OCI-LY7 (cell line): ENCODE measurements around the gene BRI3. TPM values are rescaled to one million over a fixed set of nuclear protein-coding genes. Genes with fewer than 3 reads are reported as not detected.

ENCODE experiments used
- BruUV-seq: library from RNA; stranded (reverse); fragments of 400-500 nt; replicated peaks from 2 replicates; lab custom pipeline; 2021; lab: Mats Ljungman, UMichigan
- CTCF ChIA-PET: fragments of 300-600 bp; sonication (Branson Sonifier 250); formaldehyde crosslinking; loops from one replicate; lab custom pipeline; 2022; ENCODE audit warnings: antibody characterized with exemption; ENCODE audit not compliant: unreplicated experiment; lab: Charles Lee
- POLR2A ChIA-PET: fragments of 300-600 bp; sonication (Branson Sonifier 250); formaldehyde crosslinking; loops from one replicate; lab custom pipeline; 2022; ENCODE audit warnings: antibody characterized with exemption; lab: Charles Lee
- DNase-seq: peaks from one replicate; pipeline ENCODE4 v3.0.0-alpha.2; 2015; ENCODE audit warnings: low spot score
- H2AFZ ChIP-seq: fragments of 200-600 bp; sonication (generic), shearing (Covaris generic); 2 replicates; pipeline ENCODE4 v1.6.1; 2014; ENCODE audit warnings: mild to moderate bottlenecking, antibody characterized with exemption, low read length, moderate library complexity
- H3K27ac ChIP-seq: fragments of 200-600 bp; sonication (generic); 2 replicates; pipeline ENCODE4 v1.5.1; 2014; ENCODE audit warnings: mixed run types, low read depth, mild to moderate bottlenecking, moderate library complexity, low read length, inconsistent platforms; ENCODE audit not compliant: poor library complexity, severe bottlenecking
- H3K36me3 ChIP-seq: fragments of 200-600 bp; sonication (generic); 2 replicates; pipeline ENCODE4 v1.6.1; 2014; ENCODE audit warnings: mild to moderate bottlenecking, antibody characterized with exemption, low read length, moderate library complexity, mixed read lengths; ENCODE audit not compliant: insufficient read depth
- H3K4me1 ChIP-seq: fragments of 200-600 bp; sonication (generic); 2 replicates; pipeline ENCODE4 v1.5.1; 2014; ENCODE audit warnings: mild to moderate bottlenecking, low read length; ENCODE audit not compliant: insufficient read depth, poor library complexity, severe bottlenecking
- H3K4me2 ChIP-seq: fragments of 200-600 bp; sonication (generic); 2 replicates; pipeline ENCODE4 v1.6.1; 2014; ENCODE audit warnings: mild to moderate bottlenecking, low read length
- H3K4me3 ChIP-seq: fragments of 200-600 bp; sonication (generic); 2 replicates; pipeline ENCODE4 v1.5.1; 2014; ENCODE audit warnings: mild to moderate bottlenecking, low read depth, low read length; ENCODE audit not compliant: poor library complexity, severe bottlenecking
- H3K79me2 ChIP-seq: fragments of 200-600 bp; sonication (generic); 2 replicates; pipeline ENCODE4 v1.6.1; 2016; ENCODE audit warnings: low read depth, mild to moderate bottlenecking, low read length, moderate library complexity, mixed read lengths; ENCODE audit not compliant: insufficient read depth
- H3K9me2 ChIP-seq: fragments of 200-600 bp; sonication (generic); 2 replicates; pipeline ENCODE4 v1.6.1; 2016; ENCODE audit warnings: mild to moderate bottlenecking, low read length, mixed read lengths; ENCODE audit not compliant: insufficient read depth
- H3K9me3 ChIP-seq: fragments of 200-600 bp; sonication (generic); 2 replicates; pipeline ENCODE4 v1.6.1; 2014; ENCODE audit warnings: mild to moderate bottlenecking, mixed run types, low read length, mixed read lengths
- H4K20me1 ChIP-seq: fragments of 200-600 bp; sonication (generic); 2 replicates; pipeline ENCODE4 v1.6.1; 2014; ENCODE audit warnings: mild to moderate bottlenecking, antibody characterized with exemption, low read length, moderate library complexity, mixed read lengths; ENCODE audit not compliant: insufficient read depth
- CTCF ChIP-seq: fragments of 200-600 bp; sonication (generic); conservative IDR thresholded peaks from 2 replicates; pipeline ENCODE4 v1.5.1; 2014; ENCODE audit warnings: mild to moderate bottlenecking, antibody characterized with exemption, low read length, moderate library complexity, mixed read lengths
- EZH2phosphoT487 ChIP-seq: fragments of 200-600 bp; sonication (generic); IDR thresholded peaks from 2 replicates; pipeline ENCODE4 v1.6.1; 2018; ENCODE audit warnings: low read depth, borderline replicate concordance, mild to moderate bottlenecking, mixed run types, antibody characterized with exemption, low read length, moderate library complexity, mixed read lengths
- intact Hi-C: fragments of 100-400 bp; cut with micrococcal nuclease; formaldehyde crosslinking; loops from one replicate; pipeline ENCODE4 v1.10.0; 2022; ENCODE audit not compliant: unreplicated experiment
- total RNA-seq, 2 experiments: library from RNA; depleted of rRNA in 1 of 2; stranded (reverse); fragments of >200 nt in 1 of 2; shearing (Covaris generic) in 1 of 2; gene quantifications; 2 replicates each; pipeline ENCODE4 v1.2.3, GENCODE V29; 2014 to 2022

Gene BRI3
- total RNA-seq, 2 experiments from 2014 or later: 18.0 to 49.8 TPM

GRCh38 chr7:98251601-98252424 lies 29.7 kb upstream of the BRI3 start, which contains the start of gene TECPR1:
Gene TECPR1, minus strand, starts transcription at chr7:98252232. Its CDS starts 6,086 bp downstream, at chr7:98246146.
- Histone ChIP-seq H3K9me3 (no peaks in the 10 kb centered on the region), H3K4me2 (peak within 1 kb of the TSS; percentile 100), H3K9me2 (no peaks in the 10 kb centered on the region), H3K4me1 (peaks cover 32% of the 10 kb centered on the region), H3K4me3 (peak within 1 kb of the TSS; percentile 86), H2AFZ (peak within 1 kb of the TSS; percentile 61), H3K79me2 (peaks cover 6% of the 10 kb centered on the region; the same call in 1 of the 2 replicates), H3K27ac (peak within 1 kb of the TSS; percentile 83), H3K36me3 (peaks cover under 1% of the 10 kb centered on the region; the same call in 1 of the 2 replicates), H4K20me1 (no peaks in the 10 kb centered on the region)
- DNase-seq: peak; percentile 93
- POLR2A ChIA-PET: interaction anchor here (1.1 to 1.8 kb wide), 2 partner anchors 11 to 46 kb away, joined by 4 to 5 read pairs; no protein-coding TSS in a partner anchor
- TF ChIP-seq CTCF (no peak), EZH2phosphoT487 (no peak)
- intact Hi-C loops: loop anchor here (1.0 to 5.0 kb wide), 4 partner anchors 29 to 1135 kb away; partner anchors contain the start of genes BRI3 and SDHAF3
- no TSS peak for BruUV-seq
- CTCF ChIA-PET: no interaction called here

GRCh38 chr7:98252425-98253054 lies 28.9 kb upstream of the BRI3 start:
- no peak for DNase-seq
- peaks cover 6% of the 10 kb centered on the region; the same call in 1 of the 2 replicates for H3K79me2 ChIP-seq
- CTCF ChIA-PET: no interaction called here
- no peak overlapping the region for H3K27ac ChIP-seq
- H3K4me1 ChIP-seq: peaks cover 32% of the 10 kb centered on the region
- H3K9me3 ChIP-seq: no peaks in the 10 kb centered on the region
- BruUV-seq: TSS peak; percentile 52
- peak overlapping the region; percentile 61 for H2AFZ ChIP-seq
- TF ChIP-seq EZH2phosphoT487 (no peak), CTCF (no peak)
- no peaks in the 10 kb centered on the region for H4K20me1 ChIP-seq
- H3K4me3 ChIP-seq: peak overlapping the region; percentile 86
- POLR2A ChIA-PET: interaction anchor here (0.8 to 1.1 kb wide), 2 partner anchors 10 to 107 kb away, joined by 3 to 5 read pairs; no protein-coding TSS in a partner anchor
- intact Hi-C loops: loop anchor here (5.0 kb wide), 2 partner anchors 280 to 1135 kb away; partner anchors contain the start of gene SDHAF3
- peaks cover 5% of the 10 kb centered on the region; the same call in 1 of the 2 replicates for H3K36me3 ChIP-seq
- no peaks in the 10 kb centered on the region for H3K9me2 ChIP-seq
- H3K4me2 ChIP-seq: peak overlapping the region; percentile 100
